ENCODE measurements around the gene TAP2.

Gene TAP2

DNA sequence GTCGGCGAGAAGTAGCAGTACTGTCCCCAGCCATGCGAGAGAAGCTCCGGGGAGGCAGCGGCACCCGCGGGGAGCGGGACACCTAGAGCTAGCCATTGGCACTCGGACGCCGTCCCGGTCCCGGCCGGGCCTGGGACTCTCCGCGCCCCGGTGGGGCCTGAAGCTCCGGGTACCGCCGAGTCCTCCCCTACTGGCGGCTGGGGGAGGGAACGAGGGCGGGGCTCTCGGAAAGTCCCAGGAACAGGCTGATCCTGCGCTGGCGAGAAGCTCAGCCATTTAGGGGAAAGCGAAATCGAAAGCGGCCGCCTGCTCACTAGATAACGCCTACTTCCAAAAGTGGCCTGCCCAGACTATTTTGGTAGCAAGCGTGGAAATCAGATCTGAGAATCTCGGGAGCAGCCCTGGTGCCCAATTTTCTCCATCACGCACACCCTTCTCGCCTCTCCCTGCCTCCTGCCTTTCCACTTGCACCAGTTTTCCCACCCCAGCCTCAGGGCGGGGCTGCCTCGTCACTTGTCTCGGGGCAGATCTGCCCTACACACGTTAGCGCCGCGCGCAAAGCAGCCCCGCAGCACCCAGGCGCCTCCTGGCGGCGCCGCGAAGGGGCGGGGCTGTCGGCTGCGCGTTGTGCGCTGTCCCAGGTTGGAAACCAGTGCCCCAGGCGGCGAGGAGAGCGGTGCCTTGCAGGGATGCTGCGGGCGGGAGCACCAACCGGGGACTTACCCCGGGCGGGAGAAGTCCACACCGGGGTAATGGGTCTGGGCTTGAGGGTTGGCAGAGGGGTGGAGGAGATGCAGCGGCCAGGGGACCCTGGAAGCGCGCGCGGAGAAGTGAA is 15.2 kb upstream of the TAP2 start, which contains the start of the genes PSMB9 and TAP1:
Gene PSMB9 (plus strand): TSS at position 652 of the 835 bp plus-strand sequence. CDS start 38 bp downstream, at position 690.
Gene TAP1 (minus strand): TSS at position 164 of the 835 bp plus-strand sequence. CDS start 68 bp downstream, at position 96.
- DNase-seq, result peak; percentile 96

- DNase-seq, result peak; percentile 54
These were observed 14.5 kb upstream of the TAP2 start for GRCh38 chr6:32852844-32853540.

DNA sequence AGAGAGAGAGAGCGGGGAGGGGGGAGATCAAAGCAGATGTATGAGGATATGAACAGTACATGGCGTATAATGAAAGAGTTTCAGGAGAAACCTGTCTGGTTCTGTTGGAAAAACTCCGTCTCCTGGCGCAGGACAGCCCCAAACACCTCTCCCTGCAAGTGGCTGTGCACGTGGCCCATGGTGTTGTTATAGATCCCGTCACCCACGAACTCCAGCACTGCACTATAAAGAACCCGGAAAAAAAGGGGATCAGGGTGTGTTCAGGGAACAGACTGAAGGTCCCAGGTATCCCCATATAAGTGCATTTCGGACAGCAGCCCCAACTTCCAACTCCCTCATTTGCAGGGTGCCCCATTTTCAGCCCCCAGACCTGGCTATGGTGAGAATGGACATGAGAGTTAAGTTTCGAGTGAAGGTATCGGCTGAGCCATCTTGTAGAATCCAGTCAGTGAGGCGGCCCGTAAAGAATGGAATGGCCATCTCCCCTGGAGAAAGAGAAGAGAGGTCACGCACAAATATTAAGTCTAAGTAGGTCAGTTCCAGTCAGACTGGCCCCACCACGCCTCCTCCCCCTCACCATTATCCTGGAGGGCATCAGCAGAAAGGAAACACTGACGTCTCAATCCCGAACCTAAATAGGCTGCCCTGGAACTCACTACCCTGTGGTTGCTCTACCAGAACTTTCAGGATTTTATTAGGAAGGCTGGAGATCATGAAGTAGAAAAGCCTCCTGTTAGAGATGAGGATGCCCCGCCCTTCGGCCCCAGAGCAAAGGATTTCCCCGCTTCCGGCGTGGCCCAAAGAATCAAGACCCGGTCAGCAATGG is 13.7 kb upstream of the TAP2 start:
- peak; percentile 33 for DNase-seq

GRCh38 chr6:32851025-32851424 is 12.5 kb upstream of the TAP2 start:
- peak; percentile 24 for DNase-seq

GRCh38 chr6:32849126-32849525 is 10.6 kb upstream of the TAP2 start:
- DNase-seq, result no peak

DNA sequence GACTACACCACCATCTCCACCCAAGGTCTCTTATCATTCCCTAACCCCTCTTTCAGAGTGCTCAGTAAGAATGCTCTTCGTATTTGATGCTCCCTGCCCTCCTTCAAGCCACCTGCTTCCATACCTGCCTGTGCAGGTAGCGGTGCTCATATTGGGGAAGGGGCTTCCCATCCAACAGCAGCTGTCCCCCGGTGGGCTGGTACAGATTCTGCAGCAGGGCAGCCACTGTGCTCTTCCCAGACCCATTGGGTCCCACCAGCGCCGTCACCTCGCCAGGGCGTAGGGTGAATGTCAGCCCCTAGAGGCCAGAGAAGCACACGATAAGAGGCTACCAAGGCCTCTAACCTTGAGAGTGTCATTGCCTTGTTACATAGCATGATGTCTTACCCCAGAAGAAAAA is 9.3 kb upstream of the TAP2 start:
- DNase-seq, result no peak

DNA sequence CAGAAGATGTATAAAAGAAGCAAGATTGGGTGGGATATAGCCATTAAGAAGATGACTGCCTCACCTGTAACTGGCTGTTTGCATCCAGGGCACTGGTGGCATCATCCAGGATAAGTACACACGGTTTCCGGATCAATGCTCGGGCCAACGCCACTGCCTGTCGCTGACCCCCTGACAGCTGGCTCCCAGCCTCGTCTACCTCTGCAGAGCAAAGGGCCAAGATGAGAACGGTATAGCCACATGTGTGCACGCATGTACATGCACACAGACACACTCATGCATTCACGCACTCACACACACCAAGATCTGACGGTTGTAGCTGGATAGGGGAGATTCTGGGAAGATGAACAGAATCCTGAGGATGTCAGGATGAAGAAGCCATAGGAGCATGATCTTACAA is 8.5 kb upstream of the TAP2 start:
- DNase-seq, result no peak

- DNase-seq, result peak; percentile 57
These were observed 6.9 kb upstream of the TAP2 start for GRCh38 chr6:32845384-32845884.

DNA sequence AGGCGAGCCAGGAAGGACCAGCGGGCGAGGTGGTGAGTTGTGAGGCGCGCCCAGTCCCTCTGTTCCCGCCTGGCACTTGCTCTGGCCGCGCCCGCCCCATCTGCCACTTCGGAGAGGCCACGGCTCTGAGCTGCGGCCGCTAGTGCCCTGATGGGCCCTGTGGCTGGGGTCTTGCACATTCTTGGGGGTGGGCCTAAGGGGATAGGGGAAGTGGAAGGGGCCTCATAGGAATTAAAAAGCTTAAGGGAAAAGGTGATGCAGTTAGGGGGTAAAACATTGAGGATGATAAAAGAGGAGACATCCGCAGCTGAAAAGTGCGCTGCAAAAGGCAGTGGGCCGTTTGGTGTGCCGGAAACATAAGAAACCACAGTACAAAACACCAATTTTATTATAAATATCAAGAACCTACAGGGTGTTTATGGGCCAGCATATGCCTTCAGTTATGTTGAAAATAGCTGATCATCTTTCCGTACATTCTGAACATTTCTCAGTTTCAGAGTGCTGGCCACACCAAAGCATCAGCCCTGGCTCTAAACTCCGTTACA is 6.4 kb upstream of the TAP2 start:
- DNase-seq, result peak; percentile 58

DNA sequence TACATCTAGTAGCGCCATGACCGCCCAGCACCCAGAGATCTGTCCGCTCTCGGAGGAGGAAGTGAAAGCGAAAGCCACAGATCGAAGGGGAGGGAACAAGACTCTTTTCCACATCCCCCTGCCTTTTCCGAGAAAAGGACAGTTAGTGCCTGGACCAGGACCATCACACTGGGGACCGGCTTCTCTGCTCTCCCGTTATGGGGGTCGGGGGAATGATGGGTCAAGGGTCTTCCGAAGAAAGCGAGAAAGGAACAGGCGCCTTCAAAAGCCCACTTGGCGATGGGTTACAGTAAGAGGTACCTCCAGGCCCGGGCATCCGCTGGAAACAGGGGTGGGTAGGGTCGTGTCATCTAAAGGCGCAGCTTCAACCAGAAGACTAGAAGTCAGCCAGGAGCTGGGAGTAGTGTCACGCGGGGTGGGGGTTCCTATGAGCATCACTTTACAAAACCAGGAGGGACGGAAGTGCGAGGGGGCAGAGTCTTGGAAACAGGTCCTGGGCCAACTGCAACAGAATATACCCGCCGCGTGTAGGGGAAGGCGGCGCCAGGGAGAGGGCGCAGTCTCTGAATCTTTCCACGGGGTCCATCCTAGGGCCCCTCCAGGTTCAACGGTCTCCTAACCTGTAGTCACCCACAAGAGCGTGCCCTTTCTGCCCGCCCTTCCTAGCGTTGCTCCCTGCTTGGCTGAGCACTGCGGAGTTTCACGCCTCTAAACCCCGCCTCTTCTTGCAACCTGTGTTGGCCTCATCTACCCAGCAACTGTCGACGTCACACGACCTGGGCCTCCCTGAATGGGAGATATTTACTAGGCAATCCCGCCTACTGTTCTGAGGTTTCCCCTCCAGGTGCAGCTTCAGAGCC is 5.7 kb upstream of the TAP2 start, which contains the start of gene PSMB8:
Gene PSMB8 (minus strand): TSS at position 69 of the 860 bp plus-strand sequence. CDS start 51 bp downstream, at position 18.
- peak; percentile 98 for DNase-seq

GRCh38 chr6:32843331-32843978 is 4.9 kb upstream of the TAP2 start:
- DNase-seq, result no peak

GRCh38 chr6:32842690-32843089 is 4.2 kb upstream of the TAP2 start:
- DNase-seq, result no peak

DNA sequence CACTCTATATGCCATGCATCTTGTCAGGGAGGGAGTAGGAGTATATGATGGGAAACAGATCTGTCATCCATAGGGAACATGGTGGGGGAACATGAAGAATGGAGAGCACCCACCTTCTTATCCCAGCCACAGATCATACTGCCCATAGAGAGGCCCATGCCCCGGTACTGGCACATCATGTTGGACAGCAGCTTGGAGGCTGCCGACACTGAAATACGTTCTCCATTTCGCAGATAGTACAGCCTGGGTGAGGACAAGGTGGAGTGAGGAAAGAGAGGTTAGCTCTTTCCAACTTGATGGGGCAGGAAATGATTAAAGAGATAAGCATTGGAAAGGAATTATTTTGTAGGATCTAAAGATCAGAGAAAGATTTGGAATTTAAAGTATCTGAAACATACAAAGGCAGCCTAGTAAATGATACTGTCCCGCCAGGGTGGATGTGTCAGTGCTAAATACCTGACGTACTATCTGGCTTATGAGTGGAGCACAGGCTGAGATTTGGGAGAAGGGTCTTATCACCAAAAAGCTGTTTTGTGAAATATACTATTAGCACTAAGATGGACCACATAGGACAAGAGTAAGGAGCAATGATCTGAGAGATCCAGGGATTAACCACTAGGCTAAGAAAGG is 3.6 kb upstream of the TAP2 start:
- DNase-seq, result no peak

GRCh38 chr6:32840604-32841246 is 2.2 kb upstream of the TAP2 start:
- DNase-seq, result peak; percentile 29

DNA sequence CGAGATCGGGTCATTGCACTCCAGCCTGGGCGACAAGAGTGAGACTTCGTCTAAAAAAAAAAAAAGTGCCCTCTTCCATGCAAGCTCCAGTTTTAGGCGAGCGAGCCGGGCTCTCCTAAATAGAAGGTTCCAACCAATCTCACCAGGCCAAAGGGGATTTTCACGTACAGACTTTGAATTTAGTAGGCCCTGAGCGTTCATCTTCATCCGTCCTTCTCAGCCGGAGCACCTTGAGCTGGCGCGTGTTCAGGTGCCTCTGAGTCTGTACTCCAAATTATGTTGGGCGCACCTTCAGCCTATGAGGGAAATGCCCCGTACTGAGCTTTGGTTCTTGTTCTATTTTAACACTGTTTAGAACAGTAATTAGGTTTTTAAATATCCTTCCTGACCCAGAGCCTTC is 817 bp upstream of the TAP2 start:
- DNase-seq, result no peak

- no peak for DNase-seq
These were observed 857 bp downstream of the TAP2 start for GRCh38 chr6:32837651-32838113.

DNA sequence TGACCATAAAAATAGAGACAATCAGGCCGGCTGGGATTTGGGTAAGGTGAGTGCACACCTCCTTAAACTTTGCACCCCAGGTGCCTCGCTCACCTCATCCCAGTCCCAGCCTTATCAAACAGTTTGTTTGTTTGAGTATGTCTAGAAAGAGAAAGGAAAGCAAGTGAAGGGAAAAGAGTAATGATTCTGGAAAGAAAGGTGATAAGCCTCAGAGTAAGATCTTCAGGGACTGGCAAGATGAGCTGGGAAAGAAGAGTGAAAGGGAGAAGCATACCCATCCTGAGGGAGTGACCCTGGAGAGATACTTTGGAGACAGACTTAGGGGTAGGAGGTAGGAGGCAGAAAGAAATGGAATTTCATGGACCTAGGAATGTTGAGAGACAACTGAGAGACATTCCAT is 1.7 kb downstream of the TAP2 start:
- no peak for DNase-seq

DNA sequence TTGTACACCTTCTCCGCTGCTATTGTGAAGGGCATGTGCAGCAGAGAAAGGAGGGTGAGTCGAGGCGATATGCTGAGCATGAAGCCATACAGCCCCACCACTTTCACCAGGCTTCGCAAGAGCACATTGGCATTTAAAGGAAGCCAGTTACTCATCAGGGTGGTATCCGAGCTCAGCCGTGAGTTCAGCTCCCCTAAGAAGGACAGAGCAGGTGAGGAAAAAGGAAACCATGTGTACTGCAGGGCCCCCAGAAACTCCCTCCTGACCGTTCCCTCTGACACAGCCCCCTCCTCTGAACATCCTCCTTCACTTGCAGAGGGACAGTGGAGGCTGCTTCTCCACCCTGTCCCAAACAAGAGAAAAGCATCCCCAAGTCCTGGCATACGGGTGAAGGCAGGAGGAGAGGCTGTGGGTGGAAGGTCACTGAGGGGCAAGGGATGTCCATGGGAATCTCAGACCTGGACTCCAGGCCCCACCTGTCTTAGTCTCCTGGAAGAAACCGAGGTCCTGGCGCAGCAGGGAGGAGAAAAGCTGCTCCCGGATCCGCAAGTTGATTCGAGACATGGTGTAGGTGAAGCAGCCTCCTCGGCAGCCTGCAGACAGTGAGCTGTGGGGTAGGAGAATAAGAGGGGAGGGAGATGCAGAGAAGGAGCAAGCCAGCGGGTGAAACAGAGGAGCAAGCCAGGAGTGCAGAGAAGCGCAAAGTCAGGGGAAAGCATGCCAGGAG is 3.2 kb downstream of the TAP2 start:
- DNase-seq, result no peak

GRCh38 chr6:32833664-32834063 is 4.9 kb downstream of the TAP2 start:
- no peak for DNase-seq
